HG03558 (cell line): ENCODE data around the gene EPHA8.

Experiments
- ATAC-seq: cut with Tn5 transposase; IDR thresholded peaks from one replicate; pipeline ENCODE4 v1.9.1; 2021; ENCODE audit warnings: moderate number of reproducible peaks; ENCODE audit not compliant: unreplicated experiment; ENCODE audit errors: extremely low read depth

EPHA8 gene

DNA sequence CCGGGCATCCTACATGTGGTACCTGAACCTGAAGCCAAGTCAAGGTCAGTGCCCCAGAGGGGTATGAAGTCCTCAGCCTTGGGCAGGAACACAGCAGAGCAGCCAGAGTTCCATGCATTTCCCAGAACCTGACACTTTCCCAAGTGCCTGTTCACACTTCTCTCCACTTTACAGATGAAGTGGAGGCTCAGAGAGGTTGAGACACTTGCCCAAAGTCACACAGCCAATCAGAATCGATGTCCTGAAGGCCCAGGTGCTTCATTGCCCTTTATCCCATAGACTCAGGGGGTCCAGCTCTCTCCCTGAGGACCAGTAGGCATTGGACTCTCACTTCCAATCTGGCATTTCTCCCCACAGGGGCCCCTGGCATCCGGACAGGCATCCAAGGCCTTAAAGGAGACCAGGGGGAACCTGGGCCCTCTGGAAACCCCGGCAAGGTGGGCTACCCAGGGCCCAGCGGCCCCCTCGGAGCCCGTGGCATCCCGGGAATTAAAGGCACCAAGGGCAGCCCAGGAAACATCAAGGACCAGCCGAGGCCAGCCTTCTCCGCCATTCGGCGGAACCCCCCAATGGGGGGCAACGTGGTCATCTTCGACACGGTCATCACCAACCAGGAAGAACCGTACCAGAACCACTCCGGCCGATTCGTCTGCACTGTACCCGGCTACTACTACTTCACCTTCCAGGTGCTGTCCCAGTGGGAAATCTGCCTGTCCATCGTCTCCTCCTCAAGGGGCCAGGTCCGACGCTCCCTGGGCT is 75.4 kb downstream of the EPHA8 start:
- ATAC-seq: no peak

DNA sequence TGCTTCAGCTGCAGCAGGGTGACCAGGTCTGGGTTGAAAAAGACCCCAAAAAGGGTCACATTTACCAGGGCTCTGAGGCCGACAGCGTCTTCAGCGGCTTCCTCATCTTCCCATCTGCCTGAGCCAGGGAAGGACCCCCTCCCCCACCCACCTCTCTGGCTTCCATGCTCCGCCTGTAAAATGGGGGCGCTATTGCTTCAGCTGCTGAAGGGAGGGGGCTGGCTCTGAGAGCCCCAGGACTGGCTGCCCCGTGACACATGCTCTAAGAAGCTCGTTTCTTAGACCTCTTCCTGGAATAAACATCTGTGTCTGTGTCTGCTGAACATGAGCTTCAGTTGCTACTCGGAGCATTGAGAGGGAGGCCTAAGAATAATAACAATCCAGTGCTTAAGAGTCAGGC is 76.0 kb downstream of the EPHA8 start:
- ATAC-seq: no peak

DNA sequence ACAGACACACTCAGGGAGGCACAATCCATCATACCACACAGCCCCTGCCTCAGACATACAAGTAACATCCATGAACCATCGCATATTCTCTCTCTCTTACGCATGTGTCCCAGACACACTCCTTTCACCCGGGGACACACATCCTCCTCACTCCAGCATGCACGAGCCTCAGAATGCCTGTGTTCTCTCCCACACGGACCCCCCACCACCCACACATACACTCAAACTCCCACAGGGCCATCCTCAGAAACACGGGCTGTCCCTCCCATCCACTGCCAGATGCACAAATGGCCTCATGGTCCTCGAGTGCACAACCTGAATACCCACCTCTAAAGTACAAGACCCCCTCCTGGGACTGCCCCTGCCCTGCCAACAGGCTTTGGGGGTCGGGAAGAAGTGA is 78.0 kb downstream of the EPHA8 start:
- ATAC-seq: no peak

DNA sequence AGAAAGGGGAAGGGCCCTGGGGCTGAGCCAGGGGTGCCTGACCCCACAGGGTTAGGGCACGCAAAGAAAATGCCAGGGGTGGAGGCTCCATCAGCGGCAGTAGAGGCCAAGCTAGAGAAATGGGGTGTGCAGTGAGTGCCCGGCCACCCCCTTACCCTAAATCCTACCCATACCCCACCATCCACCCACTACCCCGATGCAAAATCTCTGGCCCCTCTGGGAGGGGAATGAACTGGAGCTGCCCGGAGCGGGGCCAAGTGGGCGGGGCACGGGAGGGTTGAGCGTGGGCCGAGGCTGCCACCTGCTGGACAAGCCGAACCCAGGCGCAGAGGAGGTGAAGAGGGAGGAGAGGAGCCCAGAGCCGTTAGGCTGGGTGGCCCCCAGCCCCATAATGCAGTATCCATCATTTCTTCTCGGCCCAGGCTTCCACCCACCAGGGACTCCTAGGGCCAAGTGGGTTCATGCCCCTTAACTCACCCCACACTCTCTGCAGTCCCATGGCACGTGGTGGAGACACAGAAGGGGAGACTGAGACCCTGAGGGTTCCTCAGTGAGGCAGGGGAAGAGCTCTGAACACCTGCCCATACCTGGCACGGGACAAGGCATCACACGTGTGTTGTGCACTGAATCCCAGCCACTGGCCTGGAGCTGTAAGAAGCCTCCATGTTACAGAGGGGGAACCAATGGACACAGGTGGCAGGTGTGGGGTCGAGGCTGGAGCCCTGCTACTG is 78.8 kb downstream of the EPHA8 start:
- no peak for ATAC-seq

DNA sequence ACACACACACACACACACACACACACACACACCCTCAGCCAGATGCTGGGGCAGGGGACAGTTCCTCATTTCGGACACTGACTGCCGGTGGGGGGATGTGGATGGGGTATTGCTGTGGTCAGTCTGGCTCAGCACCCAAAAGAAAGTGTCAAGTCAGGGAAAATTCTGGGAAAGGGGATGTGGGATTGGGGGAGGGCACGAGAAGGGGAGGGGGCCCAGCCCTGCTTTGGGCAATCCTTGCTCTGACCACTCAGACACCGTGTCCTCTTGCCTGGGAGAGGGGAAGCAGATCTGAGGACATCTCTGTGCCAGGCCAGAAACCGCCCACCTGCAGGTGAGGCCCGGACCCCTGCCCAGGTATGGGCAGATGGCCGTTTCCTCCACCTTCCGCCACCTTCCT is 80.1 kb downstream of the EPHA8 start, which contains the start of gene C1QC:
Gene C1QC, plus strand, starts transcription at position 253 of the 400 bp plus-strand sequence. CDS start 391 bp downstream, outside the sequence.
- no peak for ATAC-seq

DNA sequence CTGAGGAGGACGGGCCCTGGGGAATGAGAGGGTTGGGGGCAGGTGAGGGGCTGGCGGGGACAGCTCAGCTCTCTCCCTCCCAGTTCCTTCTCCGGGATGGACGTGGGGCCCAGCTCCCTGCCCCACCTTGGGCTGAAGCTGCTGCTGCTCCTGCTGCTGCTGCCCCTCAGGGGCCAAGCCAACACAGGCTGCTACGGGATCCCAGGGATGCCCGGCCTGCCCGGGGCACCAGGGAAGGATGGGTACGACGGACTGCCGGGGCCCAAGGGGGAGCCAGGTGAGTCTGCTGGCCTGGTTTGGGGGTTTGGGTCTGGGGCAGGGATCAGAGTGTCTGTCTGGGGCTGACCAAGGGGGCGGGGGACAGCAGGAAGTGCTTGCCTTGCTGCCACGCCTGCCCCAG is 80.6 kb downstream of the EPHA8 start:
- no peak for ATAC-seq

DNA sequence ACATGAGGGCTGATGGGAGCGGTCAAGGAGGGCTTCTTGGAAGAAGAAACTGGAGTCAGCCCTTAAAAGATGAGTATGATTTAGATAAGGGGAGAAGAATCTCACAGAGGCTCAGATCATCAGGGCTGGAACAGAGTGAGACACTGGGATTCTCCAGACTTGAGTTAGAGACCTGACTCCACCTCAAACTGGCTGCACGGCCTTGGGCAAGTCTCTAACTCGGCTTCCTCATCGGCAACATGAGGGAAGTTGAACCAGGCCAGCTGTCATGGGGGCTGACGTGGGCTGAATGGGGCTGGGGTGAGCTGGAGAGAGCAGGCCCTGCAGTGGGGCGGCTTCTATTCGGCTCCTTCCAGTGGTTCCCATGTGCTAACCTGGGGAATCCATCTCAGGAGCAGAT is 82.6 kb downstream of the EPHA8 start:
- ATAC-seq: no peak

- ATAC-seq: no peak
These were observed 83.1 kb downstream of the EPHA8 start for GRCh38 chr1:22646384-22646783.

- ATAC-seq: no peak
These were observed 86.9 kb downstream of the EPHA8 start for GRCh38 chr1:22650089-22650693.

DNA sequence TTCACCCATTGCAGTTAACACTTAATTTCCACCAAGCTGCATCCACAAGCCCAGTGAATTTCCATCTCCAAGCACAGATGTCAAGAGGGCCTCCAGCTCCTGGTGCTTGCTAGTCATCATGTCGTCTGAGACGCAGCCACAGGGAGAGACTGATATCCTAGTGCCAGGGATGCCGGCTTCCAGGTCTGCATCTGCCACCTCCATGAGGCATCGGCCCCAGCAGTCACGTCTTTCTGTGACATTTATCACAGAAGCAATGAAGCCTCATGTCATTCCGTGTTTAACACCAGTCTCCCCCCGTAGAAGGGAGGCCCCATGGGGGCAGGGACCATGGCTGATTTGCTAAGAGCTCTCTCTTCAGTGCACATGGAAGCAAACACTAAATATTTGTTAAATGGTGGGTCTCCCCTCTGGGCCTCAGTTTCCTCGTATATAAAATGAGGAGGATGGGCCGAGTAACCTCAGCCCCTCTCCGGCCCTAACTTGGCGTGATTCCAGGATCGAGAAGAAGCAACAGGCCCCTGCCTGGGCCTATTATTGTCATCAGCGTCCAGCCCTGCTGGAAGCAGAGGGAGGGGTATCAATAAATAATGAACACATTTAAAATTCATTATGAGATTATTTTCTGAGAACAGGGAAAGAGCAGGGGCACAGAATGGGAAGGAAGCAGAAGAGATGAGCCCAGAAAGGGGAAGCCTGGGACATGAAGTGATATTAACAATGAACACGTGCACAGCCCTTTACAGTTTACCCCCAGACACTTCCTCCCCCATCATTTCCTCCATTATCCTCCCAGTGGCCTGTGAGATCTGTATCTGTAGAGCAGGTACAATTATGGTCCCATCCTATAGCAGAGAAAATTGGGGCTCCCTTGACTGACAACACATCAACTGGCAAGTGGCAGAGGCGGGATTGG is 88.9 kb downstream of the EPHA8 start:
- ATAC-seq: no peak

- no peak for ATAC-seq
These were observed 89.6 kb downstream of the EPHA8 start, which contains the start of gene C1QB for GRCh38 chr1:22652881-22653316. TSS of gene C1QB (plus strand) at chr1:22653236. CDS start at chr1:22659463, 6,227 bp downstream.
